Hypothalamus (tissue), 51 donors: Measurements from ENCODE around the gene TCF7L2.

ENCODE experiments used
- DNase-seq, 51 donors: peaks; one replicate each; lab custom pipeline; 2025; lab: John Stamatoyannopoulos, UW

TCF7L2 gene

GRCh38 chr10:113111900-113112853 is 162.1 kb downstream of the TCF7L2 start:
- no peak for DNase-seq

DNA sequence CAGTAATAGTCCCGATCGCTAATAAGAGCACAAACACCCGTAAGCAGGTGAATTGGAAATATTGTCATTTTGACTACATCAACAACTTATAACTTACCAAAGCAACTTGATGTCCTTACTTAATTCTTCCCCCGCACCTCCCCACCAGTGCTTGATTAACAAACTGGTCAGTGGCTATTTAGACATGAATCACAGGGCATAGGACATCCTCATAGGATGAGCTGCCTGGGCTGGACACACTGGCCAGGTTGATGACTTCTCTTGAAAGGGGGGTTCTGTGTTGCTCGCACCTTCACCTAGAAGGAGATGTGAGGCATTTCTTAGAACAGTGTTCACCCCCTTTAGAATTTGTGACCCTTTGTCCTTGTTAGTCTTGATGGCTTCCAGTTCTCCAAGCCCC is 163.2 kb downstream of the TCF7L2 start:
- no peak for DNase-seq

- DNase-seq: no peak
Measured at GRCh38 chr10:113113918-113114317, 163.9 kb downstream of the TCF7L2 start.

DNA sequence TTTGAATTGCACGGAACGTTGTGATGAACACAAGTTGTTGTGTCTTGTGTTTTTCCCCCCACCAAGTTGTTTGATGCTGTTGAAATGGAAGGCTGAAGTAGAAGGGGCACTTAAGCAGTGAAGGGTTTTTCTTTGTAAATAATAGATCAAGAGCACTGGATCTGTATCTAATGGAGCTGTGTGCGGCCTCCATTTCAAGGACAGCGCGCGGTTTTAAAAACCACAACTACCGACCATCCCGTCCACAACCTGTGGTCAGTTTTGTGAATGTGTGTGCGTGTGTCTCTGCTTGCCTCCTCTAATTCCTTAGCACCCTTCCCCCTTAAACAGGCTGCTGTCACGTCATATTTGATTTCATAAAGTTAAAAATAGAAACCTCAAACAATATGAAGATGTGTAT is 165.5 kb downstream of the TCF7L2 start:
- DNase-seq: no peak

- DNase-seq: no peak
Measured at GRCh38 chr10:113118882-113119281, 168.8 kb downstream of the TCF7L2 start.

DNA sequence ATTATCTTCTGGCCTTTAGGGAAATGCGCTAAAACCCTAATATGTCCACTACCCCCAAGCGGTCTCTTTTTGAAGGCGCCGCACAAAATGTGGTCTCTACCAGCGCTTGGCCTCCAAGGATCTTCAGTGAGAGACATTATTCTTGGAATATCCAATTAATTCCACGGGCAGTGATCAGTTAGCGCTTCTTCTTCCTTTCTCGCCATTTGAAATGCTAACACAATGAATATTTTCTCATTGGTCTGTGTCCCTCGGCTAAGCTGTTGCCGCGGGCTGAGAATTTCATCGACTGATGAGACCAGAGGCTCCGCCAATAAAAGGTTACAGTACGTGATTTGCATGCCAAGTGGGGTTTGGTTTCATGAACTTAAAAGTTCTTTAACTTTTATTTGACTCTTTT is 169.8 kb downstream of the TCF7L2 start:
- DNase-seq: no peak

DNA sequence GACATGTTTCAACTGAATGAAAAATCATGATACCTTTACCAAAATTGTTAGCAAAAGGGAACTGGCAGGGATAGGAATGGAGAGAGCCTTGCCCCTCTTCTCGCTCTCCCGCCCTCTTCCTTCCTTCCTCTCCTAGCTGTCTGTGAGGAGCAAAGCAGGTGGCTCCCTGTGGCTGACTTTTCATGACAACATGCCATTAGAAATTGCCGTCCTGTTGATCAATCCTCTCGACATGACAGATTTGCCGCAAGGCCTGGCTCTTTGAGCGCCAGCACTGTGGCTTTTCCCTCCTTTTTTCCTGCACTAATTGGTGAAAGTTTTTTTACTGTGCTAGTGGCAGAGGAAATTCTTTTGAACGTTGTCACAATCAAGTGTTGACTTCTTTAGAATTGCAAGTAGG is 171.1 kb downstream of the TCF7L2 start:
- no peak for DNase-seq

GRCh38 chr10:113122947-113123346 is 172.9 kb downstream of the TCF7L2 start:
- DNase-seq: no peak

- DNase-seq: no peak
Measured at GRCh38 chr10:113124724-113125123, 174.7 kb downstream of the TCF7L2 start.

DNA sequence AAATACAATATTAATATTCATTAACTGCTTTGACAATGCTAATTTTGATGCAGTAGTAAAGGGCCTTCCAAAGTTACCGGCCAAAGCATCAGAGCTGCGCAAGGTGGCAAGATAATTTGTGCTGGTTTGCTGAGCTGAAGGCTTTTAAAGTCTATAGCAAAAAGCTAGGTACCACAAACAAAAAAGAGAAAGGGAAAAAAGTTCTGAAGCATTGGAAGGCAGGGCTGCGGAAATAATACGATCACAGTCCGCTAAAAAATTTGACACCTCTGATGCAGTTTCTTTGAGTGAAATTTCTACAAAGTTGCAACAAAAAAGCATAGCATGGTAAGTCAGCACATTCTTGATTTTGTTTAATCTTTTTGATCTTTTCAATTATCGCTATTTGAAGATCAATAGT is 175.6 kb downstream of the TCF7L2 start:
- no peak for DNase-seq

- DNase-seq: peak in 45 of 51 donors; percentile 12 to 84 (median 53)
Measured at GRCh38 chr10:113126229-113127201, 176.5 kb downstream of the TCF7L2 start.

GRCh38 chr10:113127261-113127900 is 177.3 kb downstream of the TCF7L2 start:
- DNase-seq: no peak

DNA sequence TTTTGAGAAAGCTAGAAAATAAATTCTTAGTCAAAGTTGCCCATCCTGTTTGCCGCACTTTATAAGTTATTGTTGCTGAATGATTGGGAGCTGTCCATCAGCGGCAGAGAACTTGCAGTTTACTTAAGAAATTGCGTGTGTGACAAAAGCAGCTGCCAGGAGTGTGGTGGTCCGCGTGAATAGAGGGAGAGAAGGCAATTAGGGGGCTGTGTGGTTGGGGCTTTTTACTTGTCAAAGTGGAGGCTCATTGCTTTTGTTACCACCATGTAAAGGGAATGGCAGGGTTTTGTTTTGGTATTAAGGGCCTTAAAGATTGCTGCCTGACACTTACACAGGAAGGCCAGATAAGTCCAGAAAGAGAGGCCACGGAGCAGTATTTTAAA is 177.8 kb downstream of the TCF7L2 start:
- DNase-seq: no peak

- DNase-seq: no peak
Measured at GRCh38 chr10:113128450-113129070, 178.5 kb downstream of the TCF7L2 start.

DNA sequence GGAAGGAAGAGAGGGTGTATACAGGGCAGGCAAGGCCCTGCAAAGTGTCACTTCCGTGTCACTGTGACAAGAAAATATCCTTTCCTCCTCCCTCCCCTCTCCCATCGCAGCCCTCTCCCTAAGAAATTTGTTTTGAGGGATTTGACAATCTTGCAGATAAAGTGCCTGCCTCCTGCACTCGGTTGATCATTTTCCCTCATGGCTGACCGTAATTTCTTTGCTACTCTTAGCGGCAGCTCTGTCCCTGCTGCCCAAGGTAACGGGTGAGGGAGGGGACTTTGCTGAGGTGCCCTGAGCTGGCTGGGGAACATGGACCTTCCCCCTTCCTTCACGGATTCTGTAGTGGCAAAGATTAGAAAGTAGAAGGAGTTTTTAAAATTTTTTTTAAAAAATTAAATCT is 179.1 kb downstream of the TCF7L2 start:
- DNase-seq: no peak

DNA sequence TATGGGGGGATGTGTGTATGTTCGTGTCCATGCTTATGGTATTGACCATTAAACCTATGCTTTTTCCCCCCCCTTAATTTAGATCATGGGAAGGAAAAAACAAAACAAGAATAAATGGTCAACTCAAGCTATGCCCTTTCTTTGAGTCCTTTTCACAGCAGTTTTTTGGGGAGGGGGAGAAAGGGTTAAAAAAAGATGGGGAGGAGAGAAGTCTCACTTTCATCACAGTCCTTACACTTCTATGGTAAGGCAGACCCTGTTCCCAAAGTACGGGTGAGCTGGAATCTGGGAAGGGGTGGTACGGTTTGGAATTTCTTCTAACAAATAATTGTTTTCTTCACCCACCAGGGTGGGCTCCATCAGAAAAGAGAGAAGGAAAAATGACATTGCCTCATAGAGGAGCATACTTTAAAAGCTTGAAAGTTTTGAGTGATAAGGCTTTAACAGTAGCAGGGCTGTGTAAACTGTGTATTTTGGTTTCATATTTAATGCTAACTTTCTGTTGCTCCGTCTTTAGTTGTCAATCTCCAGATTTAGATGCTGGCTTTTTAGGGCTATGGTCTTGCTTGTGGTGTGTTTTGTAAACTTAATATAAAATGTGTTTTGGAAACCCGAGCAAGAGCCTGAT is 180.1 kb downstream of the TCF7L2 start:
- DNase-seq: no peak

- no peak for DNase-seq
Measured at GRCh38 chr10:113131613-113132261, 181.7 kb downstream of the TCF7L2 start.

GRCh38 chr10:113132591-113133121 is 182.6 kb downstream of the TCF7L2 start:
- DNase-seq: peak in 4 of 51 donors; percentile 8 to 29 (median 18)

GRCh38 chr10:113133497-113134115 is 183.6 kb downstream of the TCF7L2 start:
- DNase-seq: no peak
